HG02885 (cell line): ENCODE results near the gene H1-8.

Source experiments
- ATAC-seq: cut with Tn5 transposase; IDR thresholded peaks from one replicate; pipeline ENCODE4 v1.9.1; 2021; ENCODE audit warnings: mild to moderate bottlenecking; ENCODE audit not compliant: unreplicated experiment, poor library complexity

Gene H1-8

GRCh38 chr3:129554356-129555152 lies 11.6 kb downstream of the H1-8 start:
- no peak for ATAC-seq

GRCh38 chr3:129555153-129555550 lies 12.2 kb downstream of the H1-8 start:
- ATAC-seq, result no peak

- no peak for ATAC-seq
These were observed 12.8 kb downstream of the H1-8 start for GRCh38 chr3:129555616-129556357.

GRCh38 chr3:129556358-129556695 lies 13.4 kb downstream of the H1-8 start:
- no peak for ATAC-seq

- no peak for ATAC-seq
These were observed 14.0 kb downstream of the H1-8 start for GRCh38 chr3:129556890-129557547.

GRCh38 chr3:129557548-129557894 lies 14.5 kb downstream of the H1-8 start:
- no peak for ATAC-seq

- no peak for ATAC-seq
These were observed 15.3 kb downstream of the H1-8 start for GRCh38 chr3:129558081-129558771.

GRCh38 chr3:129558772-129559564 lies 16.0 kb downstream of the H1-8 start:
- ATAC-seq, result no peak

- ATAC-seq, result no peak
These were observed 16.6 kb downstream of the H1-8 start for GRCh38 chr3:129559565-129560079.

GRCh38 chr3:129560269-129560787 lies 17.4 kb downstream of the H1-8 start:
- no peak for ATAC-seq

GRCh38 chr3:129560911-129561594 lies 18.1 kb downstream of the H1-8 start:
- ATAC-seq, result no peak

GRCh38 chr3:129561619-129562248 lies 18.8 kb downstream of the H1-8 start:
- ATAC-seq, result no peak

- ATAC-seq, result no peak
These were observed 19.8 kb downstream of the H1-8 start for GRCh38 chr3:129562803-129563202.

- no peak for ATAC-seq
These were observed 20.4 kb downstream of the H1-8 start for GRCh38 chr3:129563332-129563731.

GRCh38 chr3:129563850-129564535 lies 21.0 kb downstream of the H1-8 start:
- no peak for ATAC-seq

GRCh38 chr3:129564981-129565644 lies 22.1 kb downstream of the H1-8 start:
- no peak for ATAC-seq

- ATAC-seq, result no peak
These were observed 22.9 kb downstream of the H1-8 start for GRCh38 chr3:129565902-129566301.
